Left lung (tissue), 10 donors: Measurements from ENCODE around the gene TMEM239. TPM values are rescaled to one million over a fixed set of nuclear protein-coding genes. Genes with fewer than 3 reads are reported as not detected.

Source experiments
- ATAC-seq: fragments of 200-7000 bp; cut with Tn5 transposase; one replicate; pipeline ENCODE4 v1.9.1; 2020; ENCODE audit warnings: moderate library complexity
- DNase-seq, 4 donors: peaks; one replicate each; pipeline ENCODE4 v3.0.0-alpha.2; 2013 to 2020
- H3K27ac ChIP-seq, 2 donors: fragments of 200-600 bp; sonication (generic) in 1 of 2; one replicate each; pipeline versions ENCODE4 v1.5.0 to v1.8.0; 2020 to 2021
- H3K27me3 ChIP-seq, 2 donors: fragments of 200-600 bp; sonication (generic) in 1 of 2; one replicate each; pipeline versions ENCODE4 v1.5.0 to v1.8.0; 2020 to 2021
- H3K36me3 ChIP-seq, 2 donors: fragments of 200-600 bp; sonication (generic) in 1 of 2; one replicate each; pipeline versions ENCODE4 v1.5.0 to v1.8.0; 2020 to 2021
- H3K4me1 ChIP-seq, 2 donors: fragments of 200-600 bp; one replicate each; pipeline ENCODE4 v1.8.0; 2021
- H3K4me3 ChIP-seq, 2 donors: fragments of 200-600 bp; sonication (generic) in 1 of 2; one replicate each; pipeline versions ENCODE4 v1.5.0 to v1.8.0; 2020 to 2021; ENCODE audit warnings: mild to moderate bottlenecking in 1 of 2
- H3K9me3 ChIP-seq, 2 donors: fragments of 200-600 bp; sonication (generic) in 1 of 2; one replicate each; pipeline versions ENCODE4 v1.5.0 to v1.8.0; 2020 to 2021
- CTCF ChIP-seq, 2 donors: fragments of 200-600 bp; sonication (generic) in 1 of 2; IDR thresholded peaks; one replicate each; pipeline versions ENCODE4 v1.5.0 to v1.8.0; 2021; ENCODE audit warnings: antibody characterized with exemption in 2 of 2
- intact Hi-C, 2 donors: fragments of 100-400 bp; cut with DNase I; formaldehyde crosslinking; loops; one replicate each; pipeline versions ENCODE4 v1.11.2 to v1.14.2; 2022
- polyA plus RNA-seq, 6 donors: library from polyadenylated mRNA; unstranded; fragments of 120-200 nt; gene quantifications; one replicate each; pipeline ENCODE4 v1.2.1, GENCODE V29; 2013; ENCODE audit not compliant: insufficient read length in 6 of 6
- total RNA-seq, 2 donors: library from RNA; stranded (reverse); fragmentation: NEBNext Ultra II Directional; extraction: Animal tissue kit (Norgen Biotek cat#: 25700); gene quantifications; one replicate each; pipeline ENCODE4 v1.2.1, GENCODE V29; 2021
- donor health status: DM: no; HTN: yes; CAD: no.
- donor health status: DM: no; HTN: no; CAD: no.

TMEM239 gene
- total and polyA plus RNA-seq, 8 donors = 0.05 TPM; not detected in 7

- H3K36me3 ChIP-seq = peaks cover 0 to 6% of the 10 kb centered on the region in 2 donors
- ATAC-seq (no peak), DNase-seq (no peak)
- no peak overlapping the region for H3K27ac ChIP-seq
- intact Hi-C loops = loop anchor here in 1 of 2 donors (5.0 kb wide), 1 partner anchor 99 kb away; no protein-coding TSS in a partner anchor
- no peaks in the 10 kb centered on the region for H3K9me3 ChIP-seq
- TF ChIP-seq CTCF (IDR thresholded peaks at IDR 0.05) = no peak
- no peak overlapping the region for H3K4me3 ChIP-seq
- no peaks in the 10 kb centered on the region for H3K27me3 ChIP-seq
- H3K4me1 ChIP-seq = peaks cover 0 to 9% of the 10 kb centered on the region in 2 donors
Observed at GRCh38 chr20:2851086-2851485, 34.9 kb downstream of the TMEM239 start.

- no peaks in the 10 kb centered on the region for H3K9me3 ChIP-seq
- ATAC-seq (no peak), DNase-seq (no peak)
- H3K27ac ChIP-seq = no peak overlapping the region
- intact Hi-C loops = no loop called here
- no peak for TF ChIP-seq CTCF (IDR thresholded peaks at IDR 0.05)
- H3K4me3 ChIP-seq = no peak overlapping the region
- H3K27me3 ChIP-seq = no peaks in the 10 kb centered on the region
- no peaks in the 10 kb centered on the region for H3K4me1 ChIP-seq
- H3K36me3 ChIP-seq = peaks cover 0 to 35% of the 10 kb centered on the region in 2 donors
Observed at GRCh38 chr20:2858591-2858990, 42.4 kb downstream of the TMEM239 start.

- no peak overlapping the region for H3K27ac ChIP-seq
- no peak for DNase-seq
- intact Hi-C loops = no loop called here
- peaks cover 0 to 45% of the 10 kb centered on the region in 2 donors for H3K36me3 ChIP-seq
- H3K4me1 ChIP-seq = no peaks in the 10 kb centered on the region
- no peaks in the 10 kb centered on the region for H3K9me3 ChIP-seq
- no peak overlapping the region for H3K4me3 ChIP-seq
- no peak for ATAC-seq
- TF ChIP-seq CTCF (IDR thresholded peaks at IDR 0.05) = no peak
- H3K27me3 ChIP-seq = no peaks in the 10 kb centered on the region
Observed at GRCh38 chr20:2859330-2860121, 43.4 kb downstream of the TMEM239 start.

- Histone ChIP-seq H3K4me3 (no peak overlapping the region), H3K4me1 (no peaks in the 10 kb centered on the region), H3K27me3 (no peaks in the 10 kb centered on the region), H3K27ac (no peak overlapping the region), H3K9me3 (no peaks in the 10 kb centered on the region), H3K36me3 (peaks cover 0 to 72% of the 10 kb centered on the region in 2 donors)
- ATAC-seq (no peak), DNase-seq (no peak)
- TF ChIP-seq CTCF (IDR thresholded peaks at IDR 0.05) = no peak
- intact Hi-C loops = no loop called here
Observed at GRCh38 chr20:2864626-2865025, 48.5 kb downstream of the TMEM239 start.

- no peak for ATAC-seq
- Histone ChIP-seq H3K36me3 (peaks cover 0 to 72% of the 10 kb centered on the region in 2 donors), H3K27me3 (no peaks in the 10 kb centered on the region), H3K4me3 (no peak overlapping the region), H3K9me3 (no peaks in the 10 kb centered on the region), H3K27ac (no peak overlapping the region), H3K4me1 (peaks cover 0 to 2% of the 10 kb centered on the region in 2 donors)
- intact Hi-C loops = no loop called here
- no peak for DNase-seq
- no peak for TF ChIP-seq CTCF (IDR thresholded peaks at IDR 0.05)
Observed at GRCh38 chr20:2865101-2865500, 48.9 kb downstream of the TMEM239 start.
